Spleen (tissue), 11 donors: Measurements from ENCODE around the gene APOE. TPM values are rescaled to one million over a fixed set of nuclear protein-coding genes. Genes with fewer than 3 reads are reported as not detected.

Source experiments
- DNase-seq: peaks from one replicate; pipeline ENCODE4 v3.0.0-alpha.2; 2020
- H3K27ac ChIP-seq, 8 donors: fragments of 200-600 bp; sonication (generic) in 7 of 8; 1 replicate in 4 of 8; 2 replicates in 4 of 8; pipeline versions ENCODE4 v1.5.0 to v1.8.0; 2016 to 2021; ENCODE audit warnings: inconsistent platforms in 4 of 8, mild to moderate bottlenecking in 4 of 8, moderate library complexity in 1 of 8
- H3K27me3 ChIP-seq, 7 donors: fragments of 200-600 bp; sonication (generic) in 6 of 7; replicated peaks in 1 of 7; 1 replicate in 4 of 7; 2 replicates in 3 of 7; pipeline versions ENCODE4 v1.5.0 to v1.8.0; 2016 to 2021; ENCODE audit warnings: inconsistent platforms in 3 of 7, mild to moderate bottlenecking in 1 of 7
- H3K36me3 ChIP-seq, 6 donors: fragments of 200-600 bp; sonication (generic) in 5 of 6; 1 replicate in 4 of 6; 2 replicates in 2 of 6; pipeline versions ENCODE4 v1.5.0 to v1.8.0; 2016 to 2021; ENCODE audit warnings: inconsistent platforms in 2 of 6
- H3K4me1 ChIP-seq, 6 donors: fragments of 200-600 bp; sonication (generic) in 5 of 6; 1 replicate in 3 of 6; 2 replicates in 3 of 6; pipeline versions ENCODE4 v1.5.0 to v1.8.0; 2016 to 2021; ENCODE audit warnings: inconsistent platforms in 3 of 6
- H3K4me3 ChIP-seq, 8 donors: fragments of 200-600 bp; sonication (generic) in 7 of 8; 1 replicate in 4 of 8; 2 replicates in 4 of 8; pipeline versions ENCODE4 v1.5.0 to v1.8.0; 2016 to 2021; ENCODE audit warnings: inconsistent platforms in 4 of 8, mild to moderate bottlenecking in 4 of 8, moderate library complexity in 2 of 8
- H3K9me3 ChIP-seq, 8 donors: fragments of 200-600 bp; sonication (generic) in 7 of 8; 1 replicate in 4 of 8; 2 replicates in 4 of 8; pipeline versions ENCODE4 v1.5.0 to v1.8.0; 2016 to 2021; ENCODE audit warnings: inconsistent platforms in 4 of 8
- CTCF ChIP-seq, 11 experiments: fragments of 200-600 bp in 7 of 11; fragments of 450-650 bp in 4 of 11; sonication (generic) in 4 of 11; IDR thresholded peaks in 8 of 11; conservative IDR thresholded peaks in 3 of 11; 1 replicate in 7 of 11; 2 replicates in 4 of 11; pipeline versions ENCODE4 v1.4.0 to v1.8.0; 2016 to 2021; ENCODE audit warnings: antibody characterized with exemption in 11 of 11, inconsistent platforms in 4 of 11, mild to moderate bottlenecking in 1 of 11
- POLR2A ChIP-seq, 3 donors: fragments of 450-650 bp; IDR thresholded peaks; one replicate each; pipeline ENCODE4 v1.5.1; 2017; ENCODE audit warnings: antibody characterized with exemption in 3 of 3, mild to moderate bottlenecking in 1 of 3
- POLR2AphosphoS5 ChIP-seq, 3 donors: sonication (generic); formaldehyde crosslinking; IDR thresholded peaks; one replicate each; pipeline ENCODE4 v1.5.1; 2017; ENCODE audit warnings: antibody characterized with exemption in 3 of 3
- WGBS, 5 donors: extraction: QIAGEN DNeasy Blood & Tissue Kit in 3 of 5; methylation state at CpG; one replicate each; pipeline versions ENCODE4 v1.1.5 to v1.1.7; 2013 to 2018; 5-methylcytosine and 5-hydroxymethylcytosine counted together
- intact Hi-C: fragments of 100-400 bp; cut with DNase I; formaldehyde crosslinking; loops from one replicate; pipeline ENCODE4 v1.15.0; 2023; ENCODE audit warnings: low total_unique reads
- polyA plus RNA-seq, 3 donors: library from polyadenylated mRNA; stranded (reverse); fragments of 200-250 nt; gene quantifications; one replicate each; pipeline ENCODE4 v1.2.1, GENCODE V29; 2013
- total RNA-seq, 7 donors: library from RNA; depleted of rRNA in 3 of 7; stranded (reverse); fragments of >200 nt in 3 of 7; fragmentation: NEBNext Ultra II Directional in 4 of 7; extraction: Animal tissue kit (Norgen Biotek cat#: 25700) in 4 of 7; gene quantifications; one replicate each; pipeline versions ENCODE4 v1.1.0 to v1.2.1, GENCODE V29; 2016 to 2021
- donor health status: healthy with polysubstance abuse.
- donor health status: DM: no; HTN: no; CAD: no; lungs with moderate emphysema.
- donor health status: DM: no; HTN: no; CAD: no.
- donor health status: Bipolar disorder and iron deficiency.
- donor health status: healthy.
- donor health status: DM: no; HTN: no; CAD: no.
- donor health status: DM: yes; HTN: yes; CAD: no.

APOE gene
- total and polyA plus RNA-seq, 10 donors = 198 to 2,099 (median 726) TPM

- Histone ChIP-seq H3K27me3 (peaks cover 0 to 13% (median 0%) of the 10 kb centered on the region in 7 donors), H3K36me3 (no peaks in the 10 kb centered on the region), H3K9me3 (no peaks in the 10 kb centered on the region), H3K27ac (peak overlapping the region in 4 of 8 donors; percentile 8 to 71 (median 40)), H3K4me3 (no peak overlapping the region), H3K4me1 (peaks cover 9 to 43% (median 36%) of the 10 kb centered on the region in 6 donors)
- intact Hi-C loops = no loop called here
- TF ChIP-seq POLR2AphosphoS5 (IDR thresholded peaks at IDR 0.05) (no peak), CTCF (IDR thresholded peaks at IDR 0.05 in 8 of 11, conservative IDR thresholded peaks at IDR 0.05 in 3 of 11) (no peak), POLR2A (IDR thresholded peaks at IDR 0.05) (no peak)
- DNase-seq = no peak
- 34 to 48% (median 40%) methylated on average over 5 of the region's 5 CpGs for WGBS, 5 donors
These were observed 22.1 kb downstream of the APOE start for GRCh38 chr19:44927746-44928145.

- Histone ChIP-seq H3K9me3 (no peaks in the 10 kb centered on the region), H3K27me3 (peaks cover 0 to 13% (median 0%) of the 10 kb centered on the region in 7 donors), H3K4me3 (no peak overlapping the region), H3K36me3 (no peaks in the 10 kb centered on the region), H3K4me1 (peaks cover 6 to 29% (median 25%) of the 10 kb centered on the region in 6 donors), H3K27ac (no peak overlapping the region)
- TF ChIP-seq CTCF (IDR thresholded peaks at IDR 0.05 in 8 of 11, conservative IDR thresholded peaks at IDR 0.05 in 3 of 11) (no peak), POLR2AphosphoS5 (IDR thresholded peaks at IDR 0.05) (no peak), POLR2A (IDR thresholded peaks at IDR 0.05) (no peak)
- intact Hi-C loops = no loop called here
- DNase-seq = no peak
- 86 to 94% (median 92%) methylated on average over 7 of the region's 7 CpGs for WGBS, 5 donors
These were observed 24.5 kb downstream of the APOE start for GRCh38 chr19:44930088-44930487.

GRCh38 chr19:44931541-44931940 is 25.9 kb downstream of the APOE start:
- no peaks in the 10 kb centered on the region for H3K36me3 ChIP-seq
- 86 to 95% (median 88%) methylated on average over 4 of the region's 4 CpGs for WGBS, 5 donors
- DNase-seq = no peak
- H3K4me1 ChIP-seq = peaks cover 3 to 22% (median 15%) of the 10 kb centered on the region in 6 donors
- no peak for TF ChIP-seq CTCF (IDR thresholded peaks at IDR 0.05 in 8 of 11, conservative IDR thresholded peaks at IDR 0.05 in 3 of 11)
- no peak for TF ChIP-seq POLR2A (IDR thresholded peaks at IDR 0.05)
- no peak for TF ChIP-seq POLR2AphosphoS5 (IDR thresholded peaks at IDR 0.05)
- no peak overlapping the region for H3K27ac ChIP-seq
- intact Hi-C loops = no loop called here
- no peak overlapping the region for H3K4me3 ChIP-seq
- H3K27me3 ChIP-seq = peaks cover 0 to 11% (median 0%) of the 10 kb centered on the region in 7 donors
- H3K9me3 ChIP-seq = no peaks in the 10 kb centered on the region

- no peak for TF ChIP-seq POLR2AphosphoS5 (IDR thresholded peaks at IDR 0.05)
- TF ChIP-seq CTCF (IDR thresholded peaks at IDR 0.05 in 8 of 11, conservative IDR thresholded peaks at IDR 0.05 in 3 of 11) = no peak
- no peak for TF ChIP-seq POLR2A (IDR thresholded peaks at IDR 0.05)
- Histone ChIP-seq H3K27me3 (no peaks in the 10 kb centered on the region), H3K9me3 (no peaks in the 10 kb centered on the region), H3K27ac (no peak overlapping the region), H3K4me3 (no peak overlapping the region), H3K36me3 (no peaks in the 10 kb centered on the region), H3K4me1 (peaks cover 0 to 17% (median 11%) of the 10 kb centered on the region in 6 donors)
- WGBS, 5 donors = 60 to 87% (median 71%) methylated on average over 5 of the region's 5 CpGs
- intact Hi-C loops = no loop called here
- DNase-seq = no peak
These were observed 34.1 kb downstream of the APOE start for GRCh38 chr19:44939668-44940067.
